ENCODE results near the gene HIGD1A.

DNA sequence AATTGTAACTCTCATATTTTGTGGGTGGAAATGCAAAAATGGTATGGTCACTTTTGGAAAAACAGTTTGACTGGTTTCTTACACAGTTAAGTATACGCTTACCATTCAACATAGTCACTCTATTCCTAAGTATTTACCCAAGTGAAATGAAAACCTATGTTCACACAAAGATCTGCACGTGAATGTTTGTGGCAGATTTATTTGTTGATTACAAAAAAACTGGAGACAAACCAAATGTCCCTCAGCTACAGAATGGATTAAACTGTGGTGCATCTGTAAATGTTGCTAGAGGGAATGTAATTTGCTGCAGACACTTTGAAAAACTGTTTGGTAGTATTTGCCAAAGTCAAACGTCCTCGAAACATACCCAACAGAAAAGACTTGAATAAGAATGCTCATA is 34.3 kb upstream of the HIGD1A start:
- no peak for TF ChIP-seq EZH2phosphoT487 (IDR thresholded peaks at IDR 0.05; ENCODE audit: borderline replicate concordance, low read length)
- TF ChIP-seq, protein P1, sequence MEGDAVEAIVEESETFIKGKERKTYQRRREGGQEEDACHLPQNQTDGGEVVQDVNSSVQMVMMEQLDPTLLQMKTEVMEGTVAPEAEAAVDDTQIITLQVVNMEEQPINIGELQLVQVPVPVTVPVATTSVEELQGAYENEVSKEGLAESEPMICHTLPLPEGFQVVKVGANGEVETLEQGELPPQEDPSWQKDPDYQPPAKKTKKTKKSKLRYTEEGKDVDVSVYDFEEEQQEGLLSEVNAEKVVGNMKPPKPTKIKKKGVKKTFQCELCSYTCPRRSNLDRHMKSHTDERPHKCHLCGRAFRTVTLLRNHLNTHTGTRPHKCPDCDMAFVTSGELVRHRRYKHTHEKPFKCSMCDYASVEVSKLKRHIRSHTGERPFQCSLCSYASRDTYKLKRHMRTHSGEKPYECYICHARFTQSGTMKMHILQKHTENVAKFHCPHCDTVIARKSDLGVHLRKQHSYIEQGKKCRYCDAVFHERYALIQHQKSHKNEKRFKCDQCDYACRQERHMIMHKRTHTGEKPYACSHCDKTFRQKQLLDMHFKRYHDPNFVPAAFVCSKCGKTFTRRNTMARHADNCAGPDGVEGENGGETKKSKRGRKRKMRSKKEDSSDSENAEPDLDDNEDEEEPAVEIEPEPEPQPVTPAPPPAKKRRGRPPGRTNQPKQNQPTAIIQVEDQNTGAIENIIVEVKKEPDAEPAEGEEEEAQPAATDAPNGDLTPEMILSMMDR (IDR thresholded peaks at IDR 0.05; ENCODE audit: low read depth, low read length, poor library complexity, severe bottlenecking): no peak
